ENCODE results near the gene WASL. TPM values are rescaled to one million over a fixed set of nuclear protein-coding genes. Genes with fewer than 3 reads are reported as not detected.
"Not testable (repeated sequence)": the region's sequence is repeated elsewhere in the genome, so short reads cannot be mapped to it uniquely, and the experiment has no call there.

Gene WASL
- total RNA-seq, 4 donors from 2014 or later: 16.9 to 56.9 (median 49.5) TPM

DNA sequence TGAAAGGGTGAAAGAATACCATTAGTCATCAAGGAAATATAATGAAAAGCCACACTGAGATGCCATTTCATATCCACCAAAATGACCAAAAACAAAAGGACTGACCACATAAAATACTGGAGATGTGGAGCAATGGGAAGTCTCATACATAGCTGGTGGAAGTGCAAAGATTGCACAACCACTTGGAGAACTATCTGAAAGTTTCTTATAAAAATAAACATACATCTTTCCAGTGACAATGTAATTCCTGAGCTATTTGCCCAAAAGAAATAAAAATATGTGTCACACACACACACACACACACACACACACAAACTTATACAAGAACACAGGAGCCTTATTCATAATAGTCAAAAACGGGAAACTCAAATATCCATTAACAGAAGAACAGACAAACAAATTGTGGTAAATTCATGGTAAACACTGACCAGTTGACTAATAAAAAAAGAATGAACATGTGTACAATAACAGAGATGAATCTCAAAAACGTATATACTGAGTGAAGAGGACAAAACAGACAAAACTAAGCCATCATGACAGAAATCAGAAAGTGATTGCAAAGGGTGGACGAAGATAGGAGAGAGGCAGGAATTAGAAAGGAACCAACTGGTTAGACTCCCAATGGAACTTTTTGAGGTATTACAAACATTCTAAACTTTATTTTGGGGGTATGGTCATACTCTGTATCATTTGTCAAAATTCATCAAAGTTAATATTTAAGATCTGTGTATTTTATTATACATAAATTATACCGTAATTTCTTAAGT lies 21.5 kb downstream of the WASL start:
- H3K36me3 ChIP-seq: no peaks in the 10 kb centered on the region
- H3K4me3 ChIP-seq: no peak overlapping the region
- H3K9me3 ChIP-seq: no peaks in the 10 kb centered on the region
- TF ChIP-seq, protein P1, sequence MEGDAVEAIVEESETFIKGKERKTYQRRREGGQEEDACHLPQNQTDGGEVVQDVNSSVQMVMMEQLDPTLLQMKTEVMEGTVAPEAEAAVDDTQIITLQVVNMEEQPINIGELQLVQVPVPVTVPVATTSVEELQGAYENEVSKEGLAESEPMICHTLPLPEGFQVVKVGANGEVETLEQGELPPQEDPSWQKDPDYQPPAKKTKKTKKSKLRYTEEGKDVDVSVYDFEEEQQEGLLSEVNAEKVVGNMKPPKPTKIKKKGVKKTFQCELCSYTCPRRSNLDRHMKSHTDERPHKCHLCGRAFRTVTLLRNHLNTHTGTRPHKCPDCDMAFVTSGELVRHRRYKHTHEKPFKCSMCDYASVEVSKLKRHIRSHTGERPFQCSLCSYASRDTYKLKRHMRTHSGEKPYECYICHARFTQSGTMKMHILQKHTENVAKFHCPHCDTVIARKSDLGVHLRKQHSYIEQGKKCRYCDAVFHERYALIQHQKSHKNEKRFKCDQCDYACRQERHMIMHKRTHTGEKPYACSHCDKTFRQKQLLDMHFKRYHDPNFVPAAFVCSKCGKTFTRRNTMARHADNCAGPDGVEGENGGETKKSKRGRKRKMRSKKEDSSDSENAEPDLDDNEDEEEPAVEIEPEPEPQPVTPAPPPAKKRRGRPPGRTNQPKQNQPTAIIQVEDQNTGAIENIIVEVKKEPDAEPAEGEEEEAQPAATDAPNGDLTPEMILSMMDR (IDR thresholded peaks at IDR 0.05): no peak
- no peak for TF ChIP-seq POLR2A (IDR thresholded peaks at IDR 0.05)
- H3K27me3 ChIP-seq: no peaks in the 10 kb centered on the region
- DNase-seq: no peak
- intact Hi-C loops (cut with DNase I; ENCODE audit: low total_unique reads): no loop called here
- peaks cover 0 to 18% of the 10 kb centered on the region in 2 donors for H3K4me1 ChIP-seq
- no peak overlapping the region for H3K27ac ChIP-seq

DNA sequence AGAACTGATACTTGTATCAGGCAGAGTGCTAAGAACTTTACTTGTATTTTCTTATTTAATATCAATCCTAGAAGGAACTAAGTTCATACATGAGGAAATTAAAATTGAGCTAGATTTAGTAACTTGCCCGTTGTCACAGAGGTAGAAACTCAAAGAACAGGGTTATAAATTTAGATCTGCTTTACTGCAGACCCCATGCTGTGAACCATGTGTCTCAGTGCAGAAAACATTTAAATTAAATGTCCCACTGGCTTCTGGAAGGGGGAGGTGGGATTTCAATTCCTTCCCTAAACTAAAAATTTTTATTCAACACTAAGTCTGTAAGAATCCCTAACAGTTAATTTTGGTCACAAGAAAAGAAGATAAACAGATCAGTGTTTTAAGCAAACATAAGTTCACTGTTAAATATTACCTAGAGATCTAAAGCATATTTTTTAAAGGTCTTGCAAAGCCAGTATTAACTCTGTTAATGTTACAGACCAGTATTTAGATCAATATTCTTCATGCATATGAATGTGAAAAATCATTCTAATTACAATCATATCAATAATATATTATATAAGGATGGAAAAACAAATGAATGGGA lies 23.1 kb downstream of the WASL start:
- TF ChIP-seq, protein P1 (IDR thresholded peaks at IDR 0.05): no peak
- TF ChIP-seq POLR2A (IDR thresholded peaks at IDR 0.05): no peak
- no peaks in the 10 kb centered on the region for H3K9me3 ChIP-seq
- intact Hi-C loops (cut with DNase I; ENCODE audit: low total_unique reads): no loop called here
- no peak overlapping the region for H3K27ac ChIP-seq
- DNase-seq: no peak
- no peaks in the 10 kb centered on the region for H3K36me3 ChIP-seq
- H3K4me3 ChIP-seq: no peak overlapping the region
- H3K27me3 ChIP-seq: no peaks in the 10 kb centered on the region
- H3K4me1 ChIP-seq: peaks cover 0 to 18% of the 10 kb centered on the region in 2 donors

DNA sequence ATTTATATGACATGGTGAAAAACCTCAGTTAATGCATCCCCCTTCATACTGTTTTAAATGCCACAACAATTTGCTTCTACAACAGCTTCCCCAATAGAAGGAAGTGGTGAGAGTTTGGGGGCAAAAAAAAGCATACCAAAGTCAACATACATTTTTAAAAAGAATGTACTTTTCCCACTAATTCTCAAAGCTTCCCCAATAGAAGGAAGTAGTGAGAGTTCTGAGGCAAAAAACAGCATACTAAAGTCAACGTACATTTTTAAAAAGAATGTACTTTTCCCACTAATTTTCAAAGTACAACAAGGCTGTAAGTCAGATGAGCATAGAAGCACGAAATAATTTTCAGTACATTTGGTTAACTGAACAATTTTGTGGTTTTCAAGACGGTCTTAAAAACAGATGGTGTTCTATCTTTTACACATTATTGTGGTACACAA lies 24.0 kb downstream of the WASL start:
- H3K27me3 ChIP-seq: no peaks in the 10 kb centered on the region
- intact Hi-C loops (cut with DNase I; ENCODE audit: low total_unique reads): no loop called here
- no peaks in the 10 kb centered on the region for H3K9me3 ChIP-seq
- no peak for DNase-seq
- no peak overlapping the region for H3K4me3 ChIP-seq
- TF ChIP-seq POLR2A (IDR thresholded peaks at IDR 0.05): no peak
- peaks cover 0 to 18% of the 10 kb centered on the region in 2 donors for H3K4me1 ChIP-seq
- H3K36me3 ChIP-seq: no peaks in the 10 kb centered on the region
- H3K27ac ChIP-seq: no peak overlapping the region

DNA sequence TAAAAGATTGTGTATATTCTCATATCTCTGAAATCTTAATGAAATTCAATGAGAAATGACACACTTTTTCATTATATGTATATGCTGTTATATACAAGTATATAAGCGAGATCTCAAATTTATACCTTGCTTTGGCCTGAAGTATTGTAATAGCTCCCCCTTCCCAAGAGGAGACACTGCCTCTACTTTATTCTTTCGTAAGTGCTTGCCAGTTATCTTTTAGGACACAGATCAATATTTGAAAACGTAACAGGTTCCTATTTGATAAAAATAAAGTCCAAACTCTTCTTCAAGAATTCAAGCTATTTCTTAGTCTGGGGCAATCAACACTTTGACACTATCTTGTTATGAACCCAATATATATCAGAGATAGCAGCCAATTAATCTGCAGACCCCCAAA lies 24.9 kb downstream of the WASL start:
- no peak overlapping the region for H3K4me3 ChIP-seq
- no peak for DNase-seq
- peaks cover 0 to 18% of the 10 kb centered on the region in 2 donors for H3K4me1 ChIP-seq
- no peaks in the 10 kb centered on the region for H3K36me3 ChIP-seq
- no peaks in the 10 kb centered on the region for H3K9me3 ChIP-seq
- TF ChIP-seq, protein P1 (IDR thresholded peaks at IDR 0.05): no peak
- TF ChIP-seq POLR2A (IDR thresholded peaks at IDR 0.05): no peak
- H3K27me3 ChIP-seq: no peaks in the 10 kb centered on the region
- H3K27ac ChIP-seq: no peak overlapping the region
- intact Hi-C loops (cut with DNase I; ENCODE audit: low total_unique reads): no loop called here

DNA sequence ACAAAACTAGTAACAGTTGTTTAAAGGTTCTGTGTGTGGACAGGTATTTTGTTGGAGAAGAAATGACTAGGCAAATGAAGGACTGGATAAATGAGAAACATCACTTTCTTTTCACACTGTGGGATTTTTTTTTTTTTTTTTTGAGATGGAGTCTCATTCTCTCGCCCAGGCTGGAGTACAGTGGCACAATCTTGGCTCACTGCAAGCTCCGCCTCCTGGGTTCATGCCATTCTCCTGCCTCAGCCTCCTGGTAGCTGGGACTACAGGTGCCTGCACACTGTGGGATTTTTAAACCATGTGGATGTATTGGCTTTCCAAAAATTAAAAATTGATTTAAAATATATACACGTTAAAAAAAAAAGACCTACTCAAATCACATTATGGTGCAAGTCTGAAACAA lies 28.3 kb downstream of the WASL start:
- H3K27me3 ChIP-seq; H3K9me3 ChIP-seq; intact Hi-C loops (cut with DNase I; ENCODE audit: low total_unique reads); H3K27ac ChIP-seq; DNase-seq; H3K36me3 ChIP-seq; H3K4me3 ChIP-seq: not testable (repeated sequence)
- H3K4me1 ChIP-seq: peaks cover 0 to 15% of the 10 kb centered on the region in 2 donors

DNA sequence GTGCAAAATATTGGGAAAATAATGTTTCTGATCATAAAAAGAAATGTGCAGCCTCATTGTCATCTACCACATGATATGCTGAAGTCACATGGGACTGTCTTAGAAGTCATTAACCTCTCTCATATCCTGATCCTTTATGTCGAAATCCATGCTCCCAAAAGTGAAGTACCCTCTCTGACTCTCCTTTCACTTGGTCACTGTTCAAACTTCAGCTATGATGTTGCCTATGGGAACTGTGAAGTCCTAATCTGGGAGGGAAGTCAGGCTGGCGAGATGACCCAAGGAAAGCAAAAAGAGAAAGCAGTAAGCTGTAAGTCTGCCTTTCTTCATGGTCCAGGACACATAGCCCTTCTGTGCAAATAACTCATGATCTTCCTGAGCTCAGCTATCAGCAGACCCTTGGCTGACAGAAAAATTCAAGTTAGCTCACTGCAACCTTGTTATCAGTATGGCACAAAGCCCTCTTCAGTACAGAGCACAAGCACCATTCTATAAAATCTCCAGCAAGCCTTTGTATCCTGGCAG lies 29.5 kb downstream of the WASL start:
- peaks cover 0 to 8% of the 10 kb centered on the region in 2 donors for H3K4me1 ChIP-seq

More for the DNA sequence above, 29.5 kb downstream of the WASL start:
- TF ChIP-seq, protein P1 (IDR thresholded peaks at IDR 0.05): no peak
- TF ChIP-seq POLR2A (IDR thresholded peaks at IDR 0.05): no peak
- H3K27me3 ChIP-seq: no peaks in the 10 kb centered on the region
- intact Hi-C loops (cut with DNase I; ENCODE audit: low total_unique reads): no loop called here
- DNase-seq: no peak
- no peak overlapping the region for H3K27ac ChIP-seq
- no peaks in the 10 kb centered on the region for H3K9me3 ChIP-seq
- no peak overlapping the region for H3K4me3 ChIP-seq
- H3K36me3 ChIP-seq: no peaks in the 10 kb centered on the region

Measured in uterus (tissue), 4 donors.